GM12878 (cell line): ENCODE measurements around the gene ATP8B1. TPM values are rescaled to one million over a fixed set of nuclear protein-coding genes. Genes with fewer than 3 reads are reported as not detected.

Experiments used
- CBX3 ChIP-seq: fragments of 200-600 bp; sonication (generic); IDR thresholded peaks from 2 replicates; pipeline ENCODE4 v1.6.1; 2016; ENCODE audit warnings: low read depth, borderline replicate concordance
- IKZF1 ChIP-seq: fragments of 450-650 bp; conservative IDR thresholded peaks from 2 replicates; pipeline ENCODE4 v1.6.1; 2017; ENCODE audit warnings: antibody characterized with exemption, mild to moderate bottlenecking
- NR2C2 ChIP-seq: IDR thresholded peaks from 2 replicates; pipeline ENCODE4 v1.6.1; 2011; ENCODE audit warnings: borderline replicate concordance, low read depth; ENCODE audit not compliant: control insufficient read depth, insufficient read length
- POLR2AphosphoS5 ChIP-seq: IDR thresholded peaks from 2 replicates; pipeline ENCODE4 v1.6.1; 2011; ENCODE audit warnings: mild to moderate bottlenecking, low read length, inconsistent platforms
- SRF ChIP-seq, 2 experiments: IDR thresholded peaks; 2 replicates each; pipeline ENCODE4 v1.6.1; 2011; ENCODE audit warnings: low read depth in 2 of 2, low read length in 2 of 2, mild to moderate bottlenecking in 1 of 2, moderate library complexity in 1 of 2
- TCF12 ChIP-seq: IDR thresholded peaks from 2 replicates; pipeline ENCODE4 v1.6.1; 2011; ENCODE audit warnings: low read depth, mild to moderate bottlenecking, low read length
- USF1 ChIP-seq: IDR thresholded peaks from 2 replicates; pipeline ENCODE4 v1.6.1; 2011; ENCODE audit warnings: borderline replicate concordance, low read depth, mild to moderate bottlenecking, moderate library complexity, mixed read lengths, low read length; ENCODE audit not compliant: insufficient read depth; ENCODE audit errors: extremely low read length
- ZBTB11 ChIP-seq: fragments of 450-650 bp; formaldehyde crosslinking; IDR thresholded peaks from 2 replicates; pipeline ENCODE4 v1.5.0; 2022; ENCODE audit warnings: mild to moderate bottlenecking, missing genetic modification characterization
- ZSCAN29 ChIP-seq: fragments of 450-650 bp; IDR thresholded peaks from 2 replicates; pipeline ENCODE4 v1.6.1; 2017; ENCODE audit warnings: mild to moderate bottlenecking, moderate library complexity
- polyA plus RNA-seq, 11 experiments: library from polyadenylated mRNA; depleted of rRNA in 4 of 11; unstranded in 6 of 11; stranded (reverse) in 5 of 11; fragments of >200 nt; fragmentation: Nextera tagmentation in 4 of 11; fragmentation: Illumina TruSeq in 1 of 11; extraction: Ambion mirVana in 4 of 11; extraction: Trizol in 1 of 11; gene quantifications; 1 replicate in 1 of 11; 2 replicates in 10 of 11; pipeline versions ENCODE4 v1.2.1 to v1.2.3, GENCODE V29; 2011 to 2016; ENCODE audit warnings: inconsistent platforms in 2 of 11, missing spikeins in 2 of 11, low read depth in 1 of 11
- total RNA-seq, 4 experiments: library from RNA; depleted of rRNA in 3 of 4; stranded (reverse); fragments of >200 nt in 3 of 4; fragmentation: Illumina TruSeq in 1 of 4; extraction: Trizol in 1 of 4; gene quantifications; 2 replicates each; pipeline versions ENCODE4 v1.2.1 to v1.2.3, GENCODE V29; 2013 to 2021

ATP8B1 gene
- total and polyA plus RNA-seq, 10 of the 15 experiments (the other 5 are each of a cell fraction or from before 2014, with no cell fraction given), result 0.03 to 0.37 (median 0.11) TPM

- TF ChIP-seq ZBTB11 (CRISPR knock-in tag), result no peak
- no peak for TF ChIP-seq USF1
- TF ChIP-seq ZSCAN29, result no peak
- no peak for TF ChIP-seq SRF (IDR thresholded peaks at IDR 0.05; ENCODE audit: low read depth in 2 of 2, low read length in 2 of 2)
- no peak for TF ChIP-seq CBX3
- TF ChIP-seq NR2C2, result no peak
- no peak for TF ChIP-seq POLR2AphosphoS5
- no peak for TF ChIP-seq IKZF1
- no peak for TF ChIP-seq TCF12
Measured at GRCh38 chr18:57768537-57769326, 34.4 kb downstream of the ATP8B1 start (continued).
